ENCODE measurements around the gene PDZRN4.

PDZRN4 gene

DNA sequence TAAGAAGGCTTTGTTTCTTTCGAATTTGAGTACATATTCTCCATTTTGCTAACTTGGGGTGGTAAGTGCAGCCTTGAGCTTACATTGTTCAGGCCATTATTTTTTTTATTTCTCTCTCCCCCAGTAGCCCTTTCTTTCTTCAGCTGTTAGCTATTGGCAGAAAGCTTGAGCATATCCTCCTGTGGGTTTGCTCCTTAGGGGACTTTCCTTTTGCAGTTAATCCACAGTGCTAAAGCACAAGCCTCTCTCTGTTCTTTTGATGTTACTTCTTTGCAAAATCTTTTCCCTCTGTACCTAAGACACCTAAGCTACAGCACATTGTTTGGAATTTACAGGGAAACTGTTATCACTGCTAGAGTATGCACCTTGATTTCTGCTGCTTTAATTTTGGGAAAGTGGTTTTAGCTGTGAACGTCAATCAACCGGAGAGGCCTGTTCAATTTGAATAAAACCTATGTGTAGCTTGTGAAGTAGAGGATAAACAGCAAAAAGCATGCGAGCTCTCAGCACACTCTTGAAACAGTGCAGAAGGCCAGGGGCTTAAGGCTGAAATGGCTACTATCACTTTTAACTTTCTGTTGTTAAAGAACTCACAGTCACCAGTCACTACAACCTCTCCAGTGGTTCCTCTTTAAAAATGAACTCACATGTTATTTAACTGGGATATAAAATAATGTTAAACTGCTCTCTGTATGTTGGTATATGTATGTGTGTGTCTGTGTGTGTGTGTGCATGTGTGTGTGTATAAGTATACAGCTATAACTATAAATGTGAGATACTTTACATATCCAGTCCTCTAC lies 139.2 kb downstream of the PDZRN4 start:
- no peak for DNase-seq (ENCODE audit: low read depth)
- H3K4me3 ChIP-seq (ENCODE audit: low read length): no peak overlapping the region
- TF ChIP-seq CTCF (conservative IDR thresholded peaks at IDR 0.05; ENCODE audit: low read length): no peak

DNA sequence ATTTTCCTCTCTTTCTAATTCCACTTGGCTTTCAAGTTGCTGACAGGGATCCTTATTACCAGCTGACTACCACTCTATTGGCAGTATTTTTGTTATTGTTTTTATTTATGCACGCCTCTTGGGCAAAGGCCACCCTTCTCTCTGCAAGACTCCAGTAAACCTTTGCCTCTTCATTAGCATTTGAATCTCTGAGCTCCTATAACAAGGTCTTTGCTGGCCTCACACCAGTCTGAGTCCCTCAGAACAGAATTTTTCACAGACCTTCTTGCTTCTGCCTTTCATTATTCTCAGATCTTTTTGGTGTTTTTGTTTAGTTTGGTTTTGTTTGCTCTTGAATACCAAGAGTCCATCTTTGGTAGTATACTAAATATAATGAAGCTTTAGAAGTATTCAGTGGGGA lies 145.9 kb downstream of the PDZRN4 start:
- no peak for TF ChIP-seq CTCF (conservative IDR thresholded peaks at IDR 0.05; ENCODE audit: low read length)
- DNase-seq (ENCODE audit: low read depth): no peak
- no peak overlapping the region for H3K4me3 ChIP-seq (ENCODE audit: low read length)

DNA sequence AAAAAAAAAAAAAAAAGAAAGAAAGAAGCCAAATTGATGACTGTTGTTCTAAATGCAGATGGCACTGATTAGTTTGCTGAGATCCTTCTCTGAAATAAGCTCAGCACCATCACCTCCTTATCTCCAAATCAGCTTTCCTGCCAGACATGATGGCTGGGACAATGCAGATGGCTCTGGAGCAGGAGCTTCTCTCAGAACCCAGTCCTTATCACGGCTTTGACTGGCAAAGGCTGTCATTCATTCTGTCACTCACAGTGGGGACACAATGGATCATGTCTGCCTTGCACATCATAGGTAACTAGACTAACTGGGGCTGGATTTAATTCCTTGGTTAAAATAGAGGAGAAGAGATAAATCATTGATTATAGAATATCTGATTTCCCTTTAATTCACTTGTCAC lies 146.3 kb downstream of the PDZRN4 start:
- TF ChIP-seq CTCF (conservative IDR thresholded peaks at IDR 0.05; ENCODE audit: low read length): no peak
- DNase-seq (ENCODE audit: low read depth): no peak
- H3K4me3 ChIP-seq (ENCODE audit: low read length): no peak overlapping the region

DNA sequence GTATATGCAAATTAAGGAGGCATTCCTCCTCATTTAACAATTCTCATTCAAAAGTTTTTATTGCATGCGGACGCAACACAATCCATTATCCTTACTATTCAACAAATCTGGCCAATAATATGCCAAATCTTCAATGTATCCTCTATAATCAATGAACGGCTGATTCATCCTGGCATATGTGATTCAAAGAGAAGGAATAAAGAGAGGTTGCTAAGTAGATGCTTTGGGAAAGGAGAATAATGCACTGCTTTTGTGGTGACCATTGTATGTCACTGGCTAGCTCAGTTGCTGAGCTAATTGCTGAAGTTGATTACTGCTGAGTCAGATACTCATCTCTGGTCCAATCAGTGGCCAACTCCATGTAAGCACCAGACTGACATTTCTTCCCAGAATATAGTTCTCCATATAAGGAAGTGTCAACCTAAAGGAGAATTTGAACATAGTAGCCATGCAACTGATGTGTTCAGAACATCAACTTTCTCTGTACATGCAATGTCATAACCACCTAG lies 148.0 kb downstream of the PDZRN4 start:
- no peak for DNase-seq (ENCODE audit: low read depth)
- no peak overlapping the region for H3K4me3 ChIP-seq (ENCODE audit: low read length)
- no peak for TF ChIP-seq CTCF (conservative IDR thresholded peaks at IDR 0.05; ENCODE audit: low read length)

DNA sequence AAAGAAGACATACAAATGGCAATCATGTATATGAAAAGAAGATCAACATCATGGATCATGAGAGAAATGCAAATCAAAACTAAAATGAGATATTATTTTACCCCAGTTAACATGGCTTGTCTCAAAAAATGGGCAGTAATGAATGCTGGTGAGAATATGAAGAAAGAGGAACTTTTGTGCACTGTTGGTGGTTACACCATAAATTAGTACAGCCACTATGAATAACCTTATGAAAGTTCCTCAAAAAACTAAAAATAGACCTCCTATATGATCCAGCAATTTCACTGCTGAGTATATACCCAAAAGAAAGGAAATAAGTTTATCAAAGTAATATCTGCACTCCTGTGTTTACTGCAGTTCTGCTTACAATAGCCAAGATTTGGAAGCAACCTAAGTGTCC lies 151.7 kb downstream of the PDZRN4 start:
- TF ChIP-seq CTCF (conservative IDR thresholded peaks at IDR 0.05; ENCODE audit: low read length): no peak
- no peak for DNase-seq (ENCODE audit: low read depth)
- H3K4me3 ChIP-seq (ENCODE audit: low read length): no peak overlapping the region

DNA sequence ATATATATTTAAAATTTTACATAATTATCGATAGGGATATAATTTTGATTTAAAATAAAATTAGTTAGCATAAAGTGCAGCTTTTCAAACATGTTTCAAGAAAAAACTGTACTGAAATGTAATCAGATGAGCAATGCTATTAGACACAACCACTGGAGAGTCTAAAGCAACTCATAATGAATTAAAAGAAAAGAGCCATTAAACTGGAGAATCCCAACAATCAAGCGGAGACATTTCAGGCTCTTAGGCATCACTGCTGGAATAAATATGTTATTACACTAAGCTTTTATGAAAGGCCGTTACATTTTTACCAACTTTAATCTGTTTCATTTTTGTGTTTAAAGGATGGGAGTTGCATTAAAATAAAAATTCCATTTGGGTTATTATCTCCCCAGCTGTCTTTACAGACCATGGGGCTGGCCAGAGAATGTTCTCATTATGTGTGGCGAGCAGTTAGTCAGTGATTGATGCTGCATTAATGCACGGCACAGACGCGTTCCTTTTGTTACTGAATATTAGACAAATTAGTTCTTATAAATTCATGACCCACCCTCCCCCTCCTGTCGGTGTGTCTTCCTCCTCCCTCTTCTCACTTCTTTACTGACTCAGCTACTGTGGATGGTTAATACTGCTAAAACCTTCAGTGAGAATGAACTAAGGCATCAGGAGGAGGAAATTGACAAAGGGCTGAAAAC lies 156.8 kb downstream of the PDZRN4 start:
- no peak for TF ChIP-seq CTCF (conservative IDR thresholded peaks at IDR 0.05; ENCODE audit: low read length)
- no peak for DNase-seq (ENCODE audit: low read depth)
- H3K4me3 ChIP-seq (ENCODE audit: low read length): no peak overlapping the region

DNA sequence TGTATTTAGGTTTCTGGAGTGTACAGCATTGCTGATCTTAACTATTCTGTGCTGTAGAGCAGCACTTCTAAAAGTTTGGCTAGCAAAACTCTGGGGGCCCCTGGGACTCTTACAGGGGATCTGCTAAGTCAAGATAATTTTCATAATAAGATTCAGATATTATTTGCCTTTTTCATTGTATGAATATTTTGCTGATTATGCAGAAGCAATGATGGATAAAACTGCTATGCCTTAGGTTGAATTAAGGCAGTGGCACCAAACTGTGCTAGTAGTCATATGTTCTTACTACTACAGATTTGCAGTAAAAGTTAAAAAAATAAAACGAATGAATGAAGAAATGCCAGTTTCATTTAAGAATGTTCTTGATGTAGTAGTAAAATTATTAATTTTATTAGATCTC lies 160.1 kb downstream of the PDZRN4 start:
- DNase-seq (ENCODE audit: low read depth): no peak
- H3K4me3 ChIP-seq (ENCODE audit: low read length): no peak overlapping the region
- no peak for TF ChIP-seq CTCF (conservative IDR thresholded peaks at IDR 0.05; ENCODE audit: low read length)
